ENCODE results near the gene AKR1C1.
"Not testable (repeated sequence)": the region's sequence is repeated elsewhere in the genome, so short reads cannot be mapped to it uniquely, and the experiment has no call there.

The AKR1C1 gene

GRCh38 chr10:4947635-4948596 is 15.3 kb upstream of the AKR1C1 start:
- DNase-seq (ENCODE audit: low spot score), result no peak

GRCh38 chr10:4951512-4952162 is 11.6 kb upstream of the AKR1C1 start:
- not testable (repeated sequence) for DNase-seq (ENCODE audit: low spot score)

DNA sequence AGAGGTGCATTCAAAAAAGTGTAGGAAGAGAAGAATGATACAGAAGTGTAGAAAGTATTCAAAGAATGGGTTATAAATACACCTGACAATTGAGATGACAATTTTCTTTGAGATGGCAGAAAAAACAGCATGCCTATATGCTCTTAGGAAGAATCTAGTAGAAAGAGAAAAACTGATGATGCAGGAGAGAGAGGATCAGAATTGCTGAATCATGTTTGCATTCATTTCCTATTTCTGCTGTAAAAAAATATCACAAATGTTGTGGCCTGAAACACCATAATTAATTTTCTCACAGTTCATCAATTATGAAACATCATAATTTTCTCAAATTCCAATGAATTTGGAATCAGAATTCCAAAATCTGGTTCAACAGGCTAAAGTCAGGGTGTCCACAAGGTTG is 9.8 kb upstream of the AKR1C1 start:
- DNase-seq (ENCODE audit: low spot score), result no peak

DNA sequence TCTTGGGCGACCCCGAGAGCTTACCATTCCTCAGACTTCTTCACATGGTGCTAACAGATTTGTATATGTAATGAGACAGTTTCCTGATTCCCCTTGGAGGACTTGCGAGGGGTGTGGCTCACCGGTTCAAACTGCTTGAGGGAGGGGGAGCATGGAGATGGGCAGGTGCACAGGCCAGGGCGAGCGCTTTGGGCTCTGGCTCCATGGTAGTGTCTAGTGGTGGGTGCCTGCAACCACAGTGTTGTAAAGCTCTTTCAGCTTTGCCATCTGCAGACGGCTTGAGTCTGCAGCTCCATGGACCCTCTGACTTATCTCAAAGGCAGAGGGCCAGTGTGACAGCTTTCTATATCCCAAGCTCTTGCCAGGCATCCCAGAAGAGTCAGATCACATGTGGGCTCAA is 7.1 kb upstream of the AKR1C1 start:
- not testable (repeated sequence) for DNase-seq (ENCODE audit: low spot score)

GRCh38 chr10:4956955-4957645 is 6.1 kb upstream of the AKR1C1 start:
- not testable (repeated sequence) for DNase-seq (ENCODE audit: low spot score)

GRCh38 chr10:4961558-4961957 is 1.7 kb upstream of the AKR1C1 start:
- not testable (repeated sequence) for DNase-seq (ENCODE audit: low spot score)

- DNase-seq (ENCODE audit: low spot score), result not testable (repeated sequence)
These were observed 907 bp upstream of the AKR1C1 start for GRCh38 chr10:4962308-4962707.

GRCh38 chr10:4963815-4964154 is 570 bp downstream of the AKR1C1 start:
- not testable (repeated sequence) for DNase-seq (ENCODE audit: low spot score)

GRCh38 chr10:4965763-4966162 is 2.5 kb downstream of the AKR1C1 start:
- not testable (repeated sequence) for DNase-seq (ENCODE audit: low spot score)

DNA sequence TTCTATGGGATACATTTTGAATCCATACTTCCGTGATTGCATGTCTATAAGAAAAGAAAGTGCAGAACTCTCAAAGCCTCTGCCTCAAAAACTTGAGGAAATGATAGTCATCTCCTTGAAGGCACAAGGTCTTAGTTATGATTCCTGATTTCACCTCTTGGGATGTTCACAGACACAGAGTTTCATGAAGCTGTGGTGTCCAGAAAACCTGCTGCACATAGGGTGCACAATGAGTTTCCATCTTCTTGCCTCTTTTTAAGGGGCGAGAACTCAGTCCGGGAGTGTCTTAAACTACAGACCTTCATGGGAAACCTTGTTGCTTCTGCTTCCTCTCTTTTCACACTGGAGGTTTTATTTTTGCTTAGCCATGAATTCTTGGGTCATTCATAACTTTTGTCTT is 4.0 kb downstream of the AKR1C1 start:
- DNase-seq (ENCODE audit: low spot score), result not testable (repeated sequence)

- not testable (repeated sequence) for DNase-seq (ENCODE audit: low spot score)
These were observed 6.1 kb downstream of the AKR1C1 start for GRCh38 chr10:4969289-4969688.

- DNase-seq (ENCODE audit: low spot score), result not testable (repeated sequence)
These were observed 7.1 kb downstream of the AKR1C1 start for GRCh38 chr10:4970362-4970761.

GRCh38 chr10:4972369-4973142 is 9.3 kb downstream of the AKR1C1 start:
- DNase-seq (ENCODE audit: low spot score), result not testable (repeated sequence)

GRCh38 chr10:4973294-4973693 is 10.1 kb downstream of the AKR1C1 start:
- not testable (repeated sequence) for DNase-seq (ENCODE audit: low spot score)

DNA sequence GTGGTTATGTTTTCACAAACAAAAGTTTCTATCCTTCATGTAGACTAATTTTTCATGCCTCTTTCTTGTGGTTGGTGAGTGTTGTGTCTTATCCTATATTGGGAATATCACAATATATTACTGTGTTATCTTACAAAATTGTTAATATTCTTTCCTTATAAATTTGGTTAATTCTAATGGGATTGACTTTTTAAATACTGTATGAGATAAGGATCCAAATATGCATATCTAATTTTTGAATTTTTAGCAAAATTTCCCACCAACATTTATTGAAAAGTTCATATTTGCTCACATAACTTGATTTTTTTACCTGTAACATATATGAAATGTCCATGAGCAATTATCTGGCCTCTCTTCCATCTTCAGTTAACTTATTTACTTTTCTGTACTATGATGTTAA is 11.2 kb downstream of the AKR1C1 start:
- not testable (repeated sequence) for DNase-seq (ENCODE audit: low spot score)

- DNase-seq (ENCODE audit: low spot score), result no peak
These were observed 13.8 kb downstream of the AKR1C1 start for GRCh38 chr10:4977025-4977424.

DNA sequence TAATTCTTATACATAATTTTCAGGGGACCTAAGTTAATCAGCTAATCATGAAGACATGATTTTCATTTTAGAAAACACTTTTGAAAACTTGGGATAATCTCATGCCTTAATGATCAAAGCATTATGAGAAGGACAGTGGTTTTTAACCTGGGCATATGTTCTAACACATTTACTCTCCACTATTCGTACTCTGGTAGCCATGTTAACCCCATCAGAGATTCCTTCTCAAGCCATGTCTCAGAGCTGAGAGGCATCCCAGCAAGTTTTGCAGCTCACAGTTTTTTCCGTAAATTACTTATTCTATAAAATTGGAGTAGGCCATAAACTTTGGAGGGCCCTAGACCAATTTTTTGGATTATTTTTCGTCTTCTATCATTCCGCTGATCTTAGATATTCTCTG is 15.7 kb downstream of the AKR1C1 start:
- no peak for DNase-seq (ENCODE audit: low spot score)

DNA sequence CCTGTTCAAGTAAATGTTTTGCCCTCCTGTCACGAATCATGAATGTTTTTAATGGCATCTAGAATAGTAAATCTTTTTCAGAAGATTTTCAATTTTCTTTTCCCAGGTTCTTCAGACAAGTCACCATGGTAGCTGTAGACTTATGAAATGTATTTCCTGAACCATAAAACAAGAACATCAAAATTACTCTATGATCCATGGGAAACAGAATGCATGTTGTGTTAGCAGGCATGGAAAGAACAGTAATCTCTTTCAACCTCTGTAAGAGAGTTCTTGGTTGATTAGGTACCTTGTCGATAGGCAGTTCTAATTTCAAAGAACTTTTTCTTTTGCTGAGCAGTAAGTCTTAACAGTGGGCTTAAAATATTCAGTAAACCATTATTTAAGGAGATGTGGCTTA is 17.6 kb downstream of the AKR1C1 start:
- no peak for DNase-seq (ENCODE audit: low spot score)

- DNase-seq (ENCODE audit: low spot score), result peak; percentile 44
These were observed 18.7 kb downstream of the AKR1C1 start for GRCh38 chr10:4981722-4982471.

GRCh38 chr10:4982764-4983226 is 19.6 kb downstream of the AKR1C1 start:
- no peak for DNase-seq (ENCODE audit: low spot score)

All from iPS-NIHi11 (cell line).